NAMALWA (cell line): ENCODE data around the gene INPP5A.
"Not testable (repeated sequence)": the region's sequence is repeated elsewhere in the genome, so short reads cannot be mapped to it uniquely, and the experiment has no call there.

Experiments
- DNase-seq: peaks from one replicate; pipeline ENCODE4 v3.0.0-alpha.2; 2015; ENCODE audit warnings: low spot score

INPP5A gene

DNA sequence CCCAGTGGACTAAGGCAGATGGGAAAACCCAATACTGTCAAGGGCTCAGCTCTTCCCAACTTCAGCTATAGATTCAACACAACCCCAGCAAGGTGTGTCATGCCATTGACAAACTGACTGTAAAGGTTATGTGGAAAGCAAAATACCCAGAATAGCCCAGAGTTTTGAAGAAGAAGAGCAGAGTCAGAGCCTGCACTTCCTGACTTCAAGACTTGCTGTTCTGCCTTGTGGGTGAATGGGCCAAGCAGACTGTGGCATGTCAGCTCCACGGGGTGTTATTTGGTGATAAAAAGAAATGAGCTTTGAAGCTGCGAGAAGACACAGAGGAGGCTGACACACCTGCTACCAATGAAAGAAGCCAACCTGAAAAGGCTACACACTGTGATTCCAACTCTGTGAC is 158.6 kb downstream of the INPP5A start:
- DNase-seq = no peak

DNA sequence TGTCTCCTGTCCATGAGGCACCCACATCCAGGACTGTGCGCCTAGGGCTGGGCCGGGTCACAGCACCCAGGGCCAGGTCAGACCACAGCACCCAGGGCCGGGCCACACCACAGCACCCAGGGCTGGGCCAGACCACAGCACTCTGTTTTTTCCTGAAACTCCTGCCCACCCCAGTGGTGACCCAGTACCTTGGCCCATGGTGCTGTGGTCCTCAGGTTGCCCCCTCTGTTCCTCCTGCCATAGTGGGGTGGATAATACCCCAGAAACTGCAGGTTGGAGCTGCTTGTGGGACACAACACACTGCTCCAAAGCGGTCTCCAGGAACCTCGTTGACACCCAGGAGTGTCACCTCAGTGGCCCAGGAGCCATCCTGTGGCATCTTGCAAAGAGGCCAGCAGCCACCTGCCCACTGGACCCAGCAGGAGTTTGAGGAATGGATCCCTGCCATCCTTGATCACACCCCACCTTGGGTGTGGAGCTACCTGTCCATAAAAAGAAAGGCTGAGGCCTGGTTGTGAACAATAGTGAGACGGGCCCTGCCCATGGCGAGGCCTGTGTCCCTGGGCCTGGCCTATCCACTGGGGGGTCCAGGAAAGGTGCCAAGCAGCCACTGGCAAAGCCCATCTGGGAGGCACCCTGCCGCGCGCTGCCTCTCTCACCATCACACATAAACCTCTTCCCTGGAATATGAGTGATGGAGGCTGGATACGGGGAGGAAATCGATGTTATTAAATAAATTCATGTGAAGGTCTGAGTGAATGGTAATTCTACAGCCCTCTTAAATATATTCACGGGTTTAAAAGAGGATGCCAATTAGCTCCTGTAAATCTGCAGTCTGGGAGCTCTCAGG is 159.4 kb downstream of the INPP5A start:
- DNase-seq = no peak

GRCh38 chr10:132697578-132698200 is 160.1 kb downstream of the INPP5A start:
- no peak for DNase-seq

DNA sequence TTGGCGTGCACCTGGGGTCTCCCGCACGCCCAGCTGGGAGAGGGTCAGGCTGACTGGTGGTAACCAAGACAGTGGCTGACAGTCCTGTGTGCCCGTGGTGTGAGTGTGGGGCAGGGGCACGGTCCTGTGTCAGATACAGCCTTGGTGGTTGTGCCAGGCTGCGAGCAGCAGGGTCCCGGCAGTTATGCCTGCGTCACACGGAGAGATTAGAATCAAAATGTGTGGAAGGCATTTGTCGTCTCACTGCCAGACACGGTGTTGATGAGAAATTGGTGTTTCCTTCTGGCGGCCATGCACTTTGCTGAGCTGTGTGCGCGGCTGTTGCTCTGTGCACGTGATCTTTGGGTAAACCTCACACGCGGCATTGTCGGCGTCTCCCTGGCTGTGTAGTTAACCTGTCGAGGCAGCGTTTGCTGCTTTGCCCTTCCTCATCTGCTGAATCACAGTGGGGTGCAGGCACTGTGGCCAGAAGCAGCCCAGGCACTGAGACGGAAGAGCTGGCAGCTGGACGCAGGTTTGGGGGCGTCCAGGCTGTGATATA is 160.7 kb downstream of the INPP5A start:
- no peak for DNase-seq

GRCh38 chr10:132698761-132699391 is 161.3 kb downstream of the INPP5A start:
- DNase-seq = no peak

- DNase-seq = no peak
Observed at GRCh38 chr10:132699411-132700155, 162.0 kb downstream of the INPP5A start.

DNA sequence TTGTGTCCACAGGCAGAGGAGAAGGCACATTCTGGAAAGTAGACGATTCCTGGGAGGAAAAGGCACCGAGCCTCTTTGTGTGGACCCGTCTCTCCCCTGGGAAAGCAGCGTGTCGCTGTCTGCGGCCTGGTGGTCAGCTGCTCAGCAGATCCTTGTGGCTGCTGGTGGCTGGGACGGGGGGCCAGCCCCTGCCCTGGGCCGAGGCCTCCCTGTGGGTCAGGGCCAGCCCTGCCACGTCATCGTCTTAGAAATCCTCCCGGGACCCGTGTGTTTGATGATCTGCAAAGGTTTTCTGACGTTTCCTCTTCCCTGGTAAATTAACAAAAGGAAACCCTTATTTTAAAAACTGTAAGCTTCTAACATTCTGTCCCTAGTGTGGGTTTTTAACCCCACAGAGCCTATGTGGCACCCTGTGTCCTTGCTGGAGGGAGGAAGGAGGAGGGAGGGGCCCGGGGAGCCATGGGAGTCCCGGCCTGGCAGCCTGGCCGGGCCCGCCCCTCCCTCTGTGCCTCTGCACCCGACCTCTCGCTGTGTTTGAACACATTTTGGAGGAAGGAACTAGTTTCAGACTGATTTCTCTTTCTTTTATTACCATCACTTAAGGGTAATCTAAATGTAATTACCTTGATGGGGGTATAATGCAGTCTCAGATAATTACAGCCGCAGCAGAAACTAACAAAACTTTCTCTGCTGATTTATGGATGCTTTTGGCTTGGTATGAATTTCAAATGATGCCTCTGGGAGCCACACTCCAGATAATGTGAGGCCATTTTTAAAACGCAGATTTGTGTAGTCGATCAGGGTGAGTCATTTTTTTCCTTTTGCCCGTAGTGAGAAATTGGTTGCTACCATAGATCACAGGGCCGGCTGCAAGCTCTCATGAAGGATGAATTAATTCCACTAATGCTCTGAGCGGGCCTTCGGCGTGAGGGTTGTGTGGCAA is 162.8 kb downstream of the INPP5A start:
- DNase-seq = no peak

- no peak for DNase-seq
Observed at GRCh38 chr10:132701099-132701845, 163.7 kb downstream of the INPP5A start.

- DNase-seq = no peak
Observed at GRCh38 chr10:132701846-132702190, 164.2 kb downstream of the INPP5A start.

DNA sequence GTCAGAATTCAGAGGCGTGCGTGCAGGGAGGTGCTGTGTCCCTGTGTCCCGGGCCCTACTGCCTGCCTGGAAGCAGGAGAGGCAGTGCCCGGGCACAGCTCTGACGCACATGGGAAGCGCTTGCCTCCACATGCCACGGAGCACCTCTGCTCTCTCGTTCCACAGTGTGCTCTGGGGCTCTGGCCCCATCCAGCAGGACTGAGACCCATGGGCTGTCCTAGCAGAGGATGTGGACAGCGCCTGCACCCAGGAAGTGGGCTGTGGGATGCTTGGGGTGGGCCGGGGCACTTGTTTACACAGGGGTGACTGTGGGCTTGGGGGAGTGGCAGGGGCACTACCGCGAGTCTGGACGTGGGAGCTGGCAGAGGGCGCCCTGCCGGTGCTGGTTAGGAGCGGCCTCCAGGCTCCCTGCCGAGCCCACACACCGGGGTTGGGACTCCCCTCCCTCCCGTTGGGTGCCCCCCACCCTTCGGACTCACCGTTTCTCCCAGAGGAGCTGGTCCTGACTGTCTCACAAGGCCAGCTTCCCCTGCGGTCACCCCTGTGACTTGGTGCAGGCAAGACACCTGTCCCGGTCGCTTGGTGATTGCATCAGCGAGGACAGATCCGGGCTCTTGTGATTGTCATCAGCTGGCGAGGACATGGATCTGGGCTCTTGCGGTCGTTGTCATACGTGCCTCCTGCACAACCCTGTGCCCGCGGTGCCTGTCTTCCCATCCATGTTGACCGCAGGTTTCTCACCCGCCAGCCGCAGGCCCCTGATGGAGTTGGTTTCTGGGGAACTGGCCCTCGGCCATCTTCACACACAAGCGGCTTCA is 165.2 kb downstream of the INPP5A start:
- no peak for DNase-seq

DNA sequence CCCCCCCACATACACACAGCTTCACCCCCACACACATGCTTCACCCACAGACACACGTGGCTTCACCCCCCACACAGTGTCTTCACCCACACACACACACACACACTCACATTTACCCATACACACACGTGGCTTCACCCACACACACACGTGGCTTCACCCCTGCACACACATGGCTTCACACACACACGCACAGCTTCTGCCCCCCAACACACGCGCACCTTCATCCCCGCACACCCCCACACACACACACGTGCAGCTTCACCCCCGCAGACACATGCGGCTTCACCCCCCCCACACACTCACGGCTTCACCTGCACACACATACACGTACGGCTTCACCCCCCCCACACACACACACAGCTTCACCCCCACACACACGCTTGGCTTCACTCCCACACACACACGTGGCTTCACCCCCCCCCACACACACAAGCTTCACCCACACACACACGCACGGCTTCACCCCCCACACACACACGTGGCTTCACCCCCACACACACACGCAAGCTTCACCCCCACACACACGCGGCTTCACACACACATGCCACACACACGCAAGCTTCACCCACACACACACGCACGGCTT is 165.9 kb downstream of the INPP5A start:
- DNase-seq = no peak

DNA sequence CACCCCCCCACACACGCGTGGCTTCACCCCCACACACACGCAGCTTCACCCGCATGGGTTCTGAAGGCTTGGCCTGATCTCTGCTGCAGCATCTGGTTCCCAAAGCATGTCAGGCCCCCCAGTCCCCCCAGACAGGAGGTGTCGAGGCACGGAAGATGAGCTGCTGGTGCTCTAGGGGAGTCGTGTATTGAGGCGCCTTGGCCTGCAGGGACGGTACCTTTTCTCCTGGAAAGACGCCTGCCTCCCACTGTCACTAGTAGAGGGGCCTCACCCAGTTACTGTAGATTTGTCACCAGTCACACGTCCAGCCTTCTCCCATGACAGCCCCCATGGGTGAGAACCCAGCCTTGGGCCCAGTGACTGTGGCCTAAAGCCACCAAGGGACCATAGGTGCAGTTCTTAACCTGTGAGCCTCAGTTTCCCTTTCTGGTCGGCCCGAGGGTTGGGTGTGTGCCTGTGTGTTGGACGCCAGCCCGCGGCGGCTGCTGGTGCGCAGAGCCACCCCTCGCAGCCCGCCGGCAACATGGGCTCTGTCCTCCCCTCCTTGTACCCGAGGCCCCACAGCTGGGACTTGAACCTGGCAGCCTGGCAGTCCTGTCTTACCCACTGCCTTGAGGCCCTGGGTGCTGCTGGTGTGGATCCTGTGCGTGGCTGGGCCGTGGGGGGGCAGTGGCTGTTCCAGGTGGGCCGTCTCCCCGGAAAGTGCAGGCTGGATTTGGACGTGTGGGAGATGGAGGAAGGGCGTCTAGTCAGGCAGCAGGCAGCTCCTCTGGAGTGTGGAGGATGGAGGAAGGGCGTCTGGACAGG is 166.6 kb downstream of the INPP5A start:
- no peak for DNase-seq

GRCh38 chr10:132704815-132705064 is 167.2 kb downstream of the INPP5A start:
- not testable (repeated sequence) for DNase-seq

- DNase-seq = no peak
Observed at GRCh38 chr10:132705173-132705572, 167.6 kb downstream of the INPP5A start.

- DNase-seq = no peak
Observed at GRCh38 chr10:132705943-132706342, 168.4 kb downstream of the INPP5A start.

GRCh38 chr10:132706701-132707100 is 169.1 kb downstream of the INPP5A start:
- no peak for DNase-seq

- no peak for DNase-seq
Observed at GRCh38 chr10:132707121-132707775, 169.7 kb downstream of the INPP5A start.

GRCh38 chr10:132707776-132708171 is 170.2 kb downstream of the INPP5A start:
- no peak for DNase-seq
